ENCODE data around the gene ASB15.

DNA sequence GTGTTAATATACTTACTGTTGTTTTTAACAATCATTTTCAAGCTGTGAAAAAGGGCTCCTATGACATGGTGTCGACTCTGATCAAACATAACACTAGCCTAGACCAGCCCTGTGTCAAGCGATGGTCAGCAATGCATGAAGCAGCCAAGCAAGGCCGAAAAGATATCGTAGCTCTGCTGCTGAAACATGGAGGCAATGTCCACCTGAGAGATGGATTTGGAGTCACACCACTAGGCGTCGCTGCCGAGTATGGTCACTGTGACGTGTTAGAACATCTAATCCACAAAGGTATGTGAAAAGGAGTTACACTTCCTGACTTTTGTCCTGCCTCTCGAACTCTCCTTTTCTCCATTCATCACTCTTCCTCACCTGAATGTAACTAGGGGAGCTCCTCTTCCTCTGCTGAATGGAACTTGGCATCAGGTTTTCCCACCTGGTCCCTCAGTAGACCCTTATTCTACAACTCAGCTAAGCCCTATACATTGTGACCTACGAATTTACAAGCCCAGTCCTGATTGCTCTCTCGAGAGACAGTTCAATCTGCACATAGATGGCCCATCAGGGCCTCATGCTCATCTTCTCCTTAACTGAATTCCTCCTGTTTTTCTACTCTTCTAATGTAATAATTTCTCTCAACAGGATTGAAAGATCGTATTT is 23.0 kb downstream of the ASB15 start:
- no peak for TF ChIP-seq ZNF274 (IDR thresholded peaks at IDR 0.05; ENCODE audit: low read depth, low read length)
- TF ChIP-seq YY1 (IDR thresholded peaks at IDR 0.05; ENCODE audit: insufficient read depth, insufficient read length), result no peak

Data from NT2/D1 (cell line).